Fibroblast of skin of scalp (primary cell): ENCODE data around the gene ARHGAP40.
A peak's percentile ranks its signal among the peaks of the same experiment; 100 is the strongest.

Experiments used
- DNase-seq: peaks from one replicate; pipeline ENCODE4 v3.0.0-alpha.2; 2013

ARHGAP40 gene

GRCh38 chr20:38651562-38651961 lies 50.0 kb downstream of the ARHGAP40 start:
- no peak for DNase-seq

GRCh38 chr20:38652995-38653394 lies 51.4 kb downstream of the ARHGAP40 start:
- DNase-seq = no peak

GRCh38 chr20:38657390-38657789 lies 55.8 kb downstream of the ARHGAP40 start:
- DNase-seq = no peak

GRCh38 chr20:38658879-38659596 lies 57.4 kb downstream of the ARHGAP40 start:
- no peak for DNase-seq

- DNase-seq = no peak
Observed at GRCh38 chr20:38659597-38659880, 57.9 kb downstream of the ARHGAP40 start.

GRCh38 chr20:38660429-38660828 lies 58.8 kb downstream of the ARHGAP40 start:
- DNase-seq = no peak

- no peak for DNase-seq
Observed at GRCh38 chr20:38663660-38664059, 62.1 kb downstream of the ARHGAP40 start.

- no peak for DNase-seq
Observed at GRCh38 chr20:38664284-38664683, 62.7 kb downstream of the ARHGAP40 start.

- no peak for DNase-seq
Observed at GRCh38 chr20:38665094-38665493, 63.5 kb downstream of the ARHGAP40 start.

- DNase-seq = no peak
Observed at GRCh38 chr20:38665506-38666285, 64.1 kb downstream of the ARHGAP40 start.

GRCh38 chr20:38667417-38667956 lies 65.9 kb downstream of the ARHGAP40 start:
- DNase-seq = no peak

GRCh38 chr20:38669688-38670087 lies 68.1 kb downstream of the ARHGAP40 start:
- DNase-seq = no peak

- no peak for DNase-seq
Observed at GRCh38 chr20:38670786-38671185, 69.2 kb downstream of the ARHGAP40 start.

GRCh38 chr20:38671186-38671585 lies 69.6 kb downstream of the ARHGAP40 start:
- DNase-seq = no peak

- no peak for DNase-seq
Observed at GRCh38 chr20:38671701-38672292, 70.2 kb downstream of the ARHGAP40 start.

- no peak for DNase-seq
Observed at GRCh38 chr20:38672504-38672903, 70.9 kb downstream of the ARHGAP40 start.

GRCh38 chr20:38673261-38673660 lies 71.7 kb downstream of the ARHGAP40 start:
- no peak for DNase-seq

- DNase-seq = peak; percentile 12
Observed at GRCh38 chr20:38673725-38674091, 72.1 kb downstream of the ARHGAP40 start.

GRCh38 chr20:38674092-38674764 lies 72.6 kb downstream of the ARHGAP40 start:
- DNase-seq = peak; percentile 70

- DNase-seq = no peak
Observed at GRCh38 chr20:38674765-38675133, 73.1 kb downstream of the ARHGAP40 start.

GRCh38 chr20:38676576-38676975 lies 75.0 kb downstream of the ARHGAP40 start:
- no peak for DNase-seq

GRCh38 chr20:38680500-38681306 lies 79.1 kb downstream of the ARHGAP40 start:
- DNase-seq = peak; percentile 54
